GM11168 (cell line): ENCODE results near the gene HEATR5A.
"Not testable (repeated sequence)": the region's sequence is repeated elsewhere in the genome, so short reads cannot be mapped to it uniquely, and the experiment has no call there.

Source experiments
- in situ Hi-C: fragments of 300-500 bp; cut with MboI; formaldehyde crosslinking; loops from one replicate; pipeline ENCODE4 v1.12.0; 2022; ENCODE audit warnings: low sequenced_read_pairs; ENCODE audit not compliant: unreplicated experiment

HEATR5A gene

DNA sequence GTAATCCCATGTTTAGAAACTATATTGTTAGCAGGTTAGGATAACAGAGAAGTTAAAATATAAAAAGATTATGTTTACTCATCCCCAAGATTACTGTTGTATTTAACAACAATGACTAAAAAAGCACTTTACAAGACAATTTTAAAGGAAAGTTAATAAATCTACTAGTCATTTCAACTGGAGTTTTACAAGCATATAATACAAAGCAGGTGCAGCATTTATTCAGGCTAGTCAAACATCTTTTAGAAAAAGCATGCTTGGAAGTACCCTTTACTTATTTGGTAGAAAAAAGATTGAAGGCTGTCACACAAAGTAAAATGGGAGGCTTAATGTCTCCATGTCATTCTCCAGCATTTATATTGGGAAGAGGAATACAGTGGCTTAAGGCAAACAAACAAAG is 80.6 kb downstream of the HEATR5A start:
- in situ Hi-C loops: no loop called here

DNA sequence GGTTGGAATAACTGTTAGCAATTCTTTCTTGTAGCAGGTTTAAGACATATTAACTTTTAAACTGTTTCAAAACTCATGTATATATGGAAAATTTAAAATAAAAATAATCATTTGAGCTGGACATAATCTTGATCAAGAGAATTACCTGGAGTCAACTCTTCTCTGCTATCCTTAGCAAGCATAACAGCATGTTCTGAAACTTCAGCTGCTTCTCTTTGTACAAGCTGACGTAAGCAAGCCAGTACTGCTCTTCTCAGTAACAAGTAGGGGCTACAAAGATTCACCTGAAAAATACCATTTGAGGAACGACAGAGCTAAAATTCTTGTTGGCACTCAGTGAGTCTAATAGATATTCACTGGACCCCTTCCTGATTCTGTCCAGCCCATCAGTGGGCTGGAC is 83.0 kb downstream of the HEATR5A start:
- in situ Hi-C loops: no loop called here

DNA sequence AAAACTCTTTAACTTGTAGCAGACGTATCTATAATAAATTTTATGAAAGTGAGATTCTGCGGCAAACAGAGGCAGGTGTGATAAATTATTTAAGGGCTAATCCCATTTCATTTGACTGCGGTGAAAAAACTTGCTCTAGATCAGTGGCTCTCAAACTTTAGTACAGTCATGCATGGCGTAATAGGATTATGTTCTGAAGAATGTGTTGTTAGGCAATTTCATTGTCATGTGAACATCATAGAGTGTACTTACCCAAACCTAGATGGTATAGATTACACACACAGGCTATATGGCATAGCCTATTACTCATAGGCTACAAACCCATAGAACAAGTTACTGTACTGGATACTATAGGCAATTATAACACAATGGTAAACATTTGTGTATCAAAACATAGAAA is 83.7 kb downstream of the HEATR5A start:
- in situ Hi-C loops: no loop called here

DNA sequence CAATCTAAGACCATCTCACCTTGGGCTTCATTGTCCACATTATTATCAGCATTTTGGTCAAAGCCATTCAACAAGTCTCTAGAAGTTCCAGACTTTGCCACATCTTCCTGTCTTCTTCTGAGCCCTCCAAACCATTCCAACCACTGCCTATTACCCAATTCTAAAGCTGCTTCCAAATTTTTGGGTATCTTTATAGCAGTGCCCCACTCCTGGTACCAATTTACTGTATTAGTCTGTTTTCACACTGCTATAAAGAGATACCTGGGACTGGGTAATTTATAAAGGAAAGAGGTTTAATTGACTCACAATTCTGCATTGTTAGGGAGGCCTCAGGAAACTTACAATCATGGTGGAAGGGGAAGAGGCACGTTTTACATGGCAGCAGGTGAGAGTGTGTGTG is 89.0 kb downstream of the HEATR5A start:
- in situ Hi-C loops: not testable (repeated sequence)

DNA sequence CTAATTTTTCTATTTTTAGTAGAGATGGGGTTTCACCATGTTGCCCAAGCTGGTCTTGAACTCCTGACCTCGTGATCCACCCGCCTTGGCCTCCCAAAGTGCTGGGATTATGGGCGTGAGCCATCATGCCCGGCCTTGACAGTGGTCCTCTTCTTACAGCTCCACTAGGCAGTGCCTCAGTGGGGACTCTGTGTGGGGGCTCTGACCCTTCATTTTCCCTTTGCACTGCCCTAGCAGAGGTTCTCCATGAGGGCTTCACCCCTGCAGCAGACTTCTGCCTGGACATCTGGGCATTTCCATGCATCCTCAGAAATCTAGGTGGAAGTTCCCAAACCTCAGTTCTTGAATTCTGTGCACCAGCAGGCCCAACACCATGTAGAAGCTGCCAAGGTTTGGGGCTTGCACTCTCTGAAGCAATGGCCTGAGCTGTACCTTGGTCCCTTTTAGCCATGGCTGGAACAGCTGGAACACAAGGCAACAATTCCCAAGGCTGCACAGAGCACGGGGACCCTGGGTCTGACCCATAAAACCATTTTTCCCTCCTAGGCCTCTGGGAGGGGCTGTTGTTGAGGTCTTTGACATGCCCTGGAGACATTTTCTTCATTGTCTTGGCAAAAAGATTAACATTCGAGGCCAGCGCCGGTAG is 90.4 kb downstream of the HEATR5A start:
- in situ Hi-C loops: not testable (repeated sequence)

DNA sequence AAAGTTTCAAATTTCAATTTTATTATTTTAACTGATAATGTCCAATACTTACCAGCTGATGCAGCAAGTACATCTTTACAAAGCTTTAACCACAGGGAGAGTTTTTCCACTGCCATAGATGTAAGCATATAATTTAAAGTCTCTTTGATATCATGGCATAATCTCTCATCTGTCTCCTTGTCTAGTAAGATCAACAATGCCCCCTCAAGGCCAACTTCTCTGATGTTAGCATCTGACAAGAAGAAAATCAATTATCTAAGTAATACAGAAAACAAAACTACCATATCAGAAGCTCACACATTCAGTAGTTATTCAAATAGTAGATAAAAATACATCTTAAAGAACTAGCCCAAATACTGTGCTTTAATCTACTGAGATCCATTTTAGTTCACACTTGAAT is 94.2 kb downstream of the HEATR5A start:
- in situ Hi-C loops: no loop called here

DNA sequence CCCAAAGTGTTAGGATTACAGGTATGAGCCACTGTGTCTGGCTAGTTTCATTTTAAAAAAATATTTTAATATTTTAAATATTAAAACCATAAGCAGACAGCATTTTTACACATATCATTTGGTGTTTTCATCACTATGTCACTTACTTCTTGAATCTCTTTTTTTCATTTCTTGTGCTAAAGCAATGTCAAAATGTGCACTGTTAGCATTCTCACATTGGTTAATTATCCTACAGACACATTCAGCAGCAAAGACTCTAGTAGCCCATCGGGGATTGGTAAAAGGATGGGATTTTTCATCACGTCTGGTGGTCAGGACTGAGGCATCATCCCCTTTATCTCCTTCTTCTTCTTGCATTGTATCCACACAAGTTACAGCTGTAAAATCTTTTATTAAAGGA is 96.9 kb downstream of the HEATR5A start:
- in situ Hi-C loops: no loop called here

DNA sequence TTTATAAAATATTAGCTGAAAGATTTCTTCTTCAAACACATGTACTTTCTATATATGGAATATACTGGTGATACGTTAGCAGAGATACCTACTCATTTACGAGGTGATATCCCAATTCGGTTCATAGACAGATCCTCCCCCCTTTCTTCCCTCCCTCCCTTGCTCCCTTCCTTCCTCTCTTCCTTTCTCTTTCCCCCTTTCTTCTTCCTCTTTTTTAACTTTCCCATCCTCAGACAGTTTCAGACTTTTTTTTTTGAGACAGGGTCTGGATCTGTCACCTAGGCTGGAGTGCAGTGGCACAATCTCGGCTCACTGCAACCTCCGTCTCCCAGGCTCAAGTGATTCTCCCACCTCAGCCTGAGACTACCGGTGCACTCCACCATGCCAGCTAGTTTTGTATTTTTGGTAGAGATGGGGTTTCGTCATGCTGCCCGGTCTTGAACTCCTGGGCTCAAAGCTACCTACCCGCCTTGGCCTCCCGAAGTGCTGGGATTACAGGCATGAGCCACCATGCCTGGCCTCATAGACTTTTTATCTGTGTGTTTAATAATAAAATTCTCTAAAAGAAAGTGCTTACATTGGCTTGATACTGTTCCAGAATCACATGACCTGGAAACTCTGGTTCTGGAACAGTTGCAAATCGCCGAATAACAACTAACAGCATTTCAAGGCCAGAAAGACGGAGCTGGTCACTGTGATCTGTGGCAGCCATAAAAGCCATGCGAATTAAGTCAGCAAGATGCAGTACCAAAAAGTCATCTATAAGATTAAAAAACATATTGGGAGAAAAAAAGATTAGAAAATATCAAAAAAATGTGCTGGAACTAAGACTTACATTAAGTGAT is 99.2 kb downstream of the HEATR5A start:
- in situ Hi-C loops: no loop called here

DNA sequence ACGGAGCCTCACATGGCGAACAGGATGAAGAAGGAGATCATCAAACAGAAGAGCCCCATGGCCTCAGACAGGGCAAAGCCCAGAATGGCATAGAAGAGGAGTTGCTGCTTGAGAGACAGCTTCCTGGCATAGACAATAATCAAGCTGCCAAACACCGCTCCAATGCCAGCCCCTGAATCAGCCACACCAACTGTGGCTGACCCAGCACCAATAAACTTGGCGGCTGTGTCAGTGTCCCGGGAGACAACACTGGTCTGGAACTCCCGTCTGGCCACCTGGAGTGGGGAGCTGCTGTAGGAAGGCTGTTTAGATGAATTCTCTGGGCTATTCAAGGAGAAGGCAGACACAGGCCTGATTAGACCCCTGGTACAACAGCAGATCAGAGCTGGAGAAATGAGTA is 100.1 kb downstream of the HEATR5A start:
- in situ Hi-C loops: no loop called here

DNA sequence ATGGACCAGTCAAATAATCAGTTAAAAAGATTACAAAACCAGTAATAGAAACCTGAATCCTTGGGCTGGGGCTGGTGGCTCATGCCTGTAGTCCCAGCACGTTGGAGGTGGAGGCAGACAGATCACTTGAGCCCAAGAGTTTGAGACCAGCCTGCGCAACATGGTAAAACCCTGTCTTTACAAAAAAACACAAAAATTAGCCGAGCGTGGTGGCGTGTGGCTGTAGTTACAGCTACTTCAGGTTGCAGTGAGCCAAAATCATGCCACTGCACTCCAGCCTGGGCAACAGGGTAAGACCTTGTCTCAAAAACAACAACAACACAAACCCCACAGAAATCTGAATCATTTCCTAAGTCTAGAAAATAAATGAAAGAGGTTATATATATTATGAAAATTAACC is 100.6 kb downstream of the HEATR5A start:
- in situ Hi-C loops: no loop called here

DNA sequence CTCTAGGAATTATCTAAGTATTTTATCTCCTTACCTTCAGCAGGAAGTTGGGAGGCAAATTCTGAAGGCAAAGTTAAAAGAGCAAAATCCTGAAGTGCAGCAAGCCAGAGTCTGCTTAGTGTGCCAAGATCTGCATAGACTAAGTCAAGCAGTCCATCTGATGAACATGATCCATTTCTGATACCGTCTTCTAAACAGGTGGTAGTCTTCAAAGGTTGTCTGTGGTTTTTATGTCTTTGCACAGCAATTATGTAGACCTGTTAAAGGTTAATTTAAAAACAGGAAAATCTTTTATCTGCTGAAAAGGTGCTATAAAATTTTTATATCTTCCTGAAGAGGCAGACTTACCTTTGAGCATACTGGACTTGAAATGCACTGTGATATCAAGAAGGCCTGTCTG is 107.4 kb downstream of the HEATR5A start:
- in situ Hi-C loops: no loop called here

DNA sequence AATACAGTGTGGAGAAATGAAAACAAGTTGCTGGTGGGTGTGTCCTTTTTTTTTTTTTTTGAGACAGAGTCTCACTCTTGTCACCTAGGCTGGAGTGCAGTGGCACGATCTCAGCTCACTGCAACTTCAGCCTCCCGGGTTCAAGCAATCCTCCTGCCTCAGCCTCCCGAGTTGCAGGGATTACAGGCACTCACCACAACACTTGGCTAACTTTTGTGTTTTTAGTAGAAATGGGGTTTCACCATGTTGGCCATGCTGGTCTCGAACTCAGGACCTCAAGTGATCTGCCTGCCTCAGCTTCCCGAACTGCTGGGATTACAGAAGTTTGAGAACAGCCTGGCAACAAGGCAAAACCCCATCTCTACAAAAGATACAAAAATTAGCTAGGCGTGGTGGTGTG is 108.0 kb downstream of the HEATR5A start:
- in situ Hi-C loops: not testable (repeated sequence)

DNA sequence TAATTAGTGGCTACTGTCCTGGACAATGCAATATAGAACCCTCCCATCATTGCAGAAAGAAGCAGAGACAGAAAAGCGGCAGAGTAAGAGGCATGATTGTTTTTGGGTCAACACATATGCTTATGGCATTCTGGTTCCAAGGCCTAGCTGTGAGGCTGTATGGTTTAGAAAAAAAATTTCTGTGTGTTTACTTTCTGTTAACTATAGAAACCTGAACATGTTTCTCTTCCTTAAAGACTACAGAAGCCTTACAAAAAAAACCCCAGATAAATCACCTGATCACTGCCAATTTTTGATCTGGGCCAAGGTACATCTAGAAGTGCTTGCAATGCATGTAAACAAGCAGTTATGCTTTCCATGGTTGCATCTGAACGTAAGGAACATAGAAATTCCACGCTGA is 112.7 kb downstream of the HEATR5A start:
- in situ Hi-C loops: no loop called here

DNA sequence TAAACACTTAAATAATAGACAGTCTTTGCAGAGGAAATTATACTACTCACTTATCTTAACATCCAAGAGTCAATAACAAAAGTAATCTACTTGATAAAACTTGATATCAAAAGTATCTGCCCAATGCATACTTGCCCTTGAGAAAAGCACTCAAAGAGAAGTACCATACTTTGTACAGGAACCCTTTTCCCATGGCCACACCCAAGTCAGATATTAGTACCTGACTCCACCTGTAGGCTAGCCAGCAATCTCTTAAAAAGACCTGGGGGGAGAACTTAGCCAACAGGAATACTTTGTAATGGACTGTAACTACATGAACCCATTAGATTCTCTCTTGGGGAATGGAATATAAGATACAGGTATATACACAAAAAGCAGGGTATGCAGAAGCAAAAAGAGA is 113.2 kb downstream of the HEATR5A start:
- in situ Hi-C loops: no loop called here

DNA sequence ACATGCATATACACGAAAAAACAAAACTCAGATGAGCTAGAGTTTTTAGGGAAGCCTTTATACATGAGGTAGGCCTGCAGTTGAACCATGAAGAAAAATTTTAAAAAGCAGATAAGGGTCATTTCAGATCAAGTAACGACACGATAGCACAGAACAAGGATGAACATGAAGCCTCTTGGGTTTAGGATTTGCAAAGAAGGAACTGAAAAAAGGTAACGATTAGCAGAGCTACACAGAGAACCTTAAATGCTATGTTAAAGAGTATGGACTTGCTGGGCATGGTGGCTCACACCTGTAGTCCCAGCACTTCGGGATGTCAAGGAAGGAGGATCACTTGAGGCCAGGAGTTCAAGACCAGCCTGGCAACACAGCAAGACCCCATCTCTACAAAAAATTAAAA is 116.7 kb downstream of the HEATR5A start:
- in situ Hi-C loops: no loop called here

DNA sequence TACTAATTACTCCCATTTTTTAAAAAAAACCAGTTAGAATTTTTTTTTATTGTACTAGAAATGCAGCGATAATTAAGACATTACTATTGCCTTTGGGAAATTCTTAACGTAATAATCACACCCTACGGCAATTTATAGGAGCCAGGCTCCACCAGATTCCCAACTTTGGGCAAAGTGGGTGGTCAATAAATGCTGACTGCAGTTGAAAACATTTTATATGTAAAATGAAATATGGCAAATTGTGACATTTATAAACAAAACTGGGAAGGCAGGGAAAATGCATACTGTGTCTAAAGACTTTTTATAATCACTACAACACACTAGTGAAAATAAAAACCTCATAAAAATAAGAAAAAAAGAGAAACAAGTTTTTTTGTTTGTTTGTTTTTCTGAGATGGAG is 119.5 kb downstream of the HEATR5A start:
- in situ Hi-C loops: no loop called here

DNA sequence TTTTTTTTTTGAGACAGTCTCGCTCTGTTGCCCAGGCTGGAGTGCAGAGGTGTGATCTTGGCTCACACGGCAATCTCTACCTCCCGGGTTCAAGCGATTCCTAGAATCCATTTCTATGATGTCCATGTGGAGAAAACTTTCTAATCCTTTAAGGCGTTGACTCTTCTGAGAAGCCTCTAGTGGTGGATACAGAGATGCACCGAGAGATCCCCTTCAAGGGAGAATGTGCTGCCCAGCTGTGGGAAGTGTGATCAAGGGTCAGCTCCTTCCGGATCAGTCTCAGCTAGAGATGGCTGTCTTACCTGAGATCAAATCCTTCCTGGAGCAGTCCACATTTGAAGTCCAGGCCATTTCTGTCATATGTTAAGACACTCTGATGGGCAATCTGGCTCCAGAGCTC is 120.1 kb downstream of the HEATR5A start:
- in situ Hi-C loops: no loop called here

DNA sequence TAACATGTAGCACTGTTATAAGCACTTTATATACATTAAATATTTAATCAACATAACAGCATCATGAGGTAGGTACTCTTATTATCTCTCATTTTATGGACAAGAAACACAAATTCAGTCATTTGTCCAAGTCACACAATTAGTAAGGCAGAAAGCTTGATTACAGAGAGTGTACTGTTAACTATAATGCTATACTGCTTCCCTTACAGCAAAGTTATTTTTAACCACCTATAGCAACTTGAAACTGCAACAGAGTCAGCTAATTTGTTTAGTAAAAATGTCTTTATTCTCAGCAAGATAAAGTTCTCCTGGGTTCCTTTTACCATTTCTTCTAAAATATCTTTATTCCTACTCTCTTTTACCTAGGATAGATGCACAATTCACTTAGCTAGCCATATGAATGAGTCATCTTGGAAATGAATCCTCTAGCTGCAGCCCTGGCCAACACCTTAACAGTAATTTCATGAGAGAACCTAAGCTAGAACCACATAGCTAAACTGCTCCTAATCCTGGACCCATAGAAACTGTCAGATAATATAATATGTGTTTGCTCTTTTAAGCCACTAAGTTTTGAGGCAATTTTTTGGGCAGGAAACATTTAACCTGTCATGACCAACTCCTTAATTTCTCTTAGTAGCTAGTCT is 122.5 kb downstream of the HEATR5A start:
- in situ Hi-C loops: no loop called here

DNA sequence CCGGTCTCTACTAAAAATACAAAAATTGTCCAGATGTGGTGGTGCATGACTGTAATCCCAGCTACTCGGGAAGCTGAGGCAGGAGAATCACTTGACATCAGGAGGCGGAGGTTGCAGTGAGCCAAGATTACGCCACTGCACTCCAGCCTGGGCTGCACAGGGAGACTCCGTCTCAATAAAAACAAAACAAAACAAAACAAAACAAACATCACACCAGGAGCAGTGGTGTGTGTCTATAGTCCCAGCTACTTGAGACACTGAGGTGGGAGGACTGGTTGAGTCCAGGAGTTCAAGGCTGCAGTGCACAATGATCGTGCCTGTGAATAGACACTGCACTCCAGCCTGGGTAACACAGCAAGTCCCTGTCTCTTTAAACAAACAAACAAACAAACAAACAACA is 123.2 kb downstream of the HEATR5A start:
- in situ Hi-C loops: no loop called here

DNA sequence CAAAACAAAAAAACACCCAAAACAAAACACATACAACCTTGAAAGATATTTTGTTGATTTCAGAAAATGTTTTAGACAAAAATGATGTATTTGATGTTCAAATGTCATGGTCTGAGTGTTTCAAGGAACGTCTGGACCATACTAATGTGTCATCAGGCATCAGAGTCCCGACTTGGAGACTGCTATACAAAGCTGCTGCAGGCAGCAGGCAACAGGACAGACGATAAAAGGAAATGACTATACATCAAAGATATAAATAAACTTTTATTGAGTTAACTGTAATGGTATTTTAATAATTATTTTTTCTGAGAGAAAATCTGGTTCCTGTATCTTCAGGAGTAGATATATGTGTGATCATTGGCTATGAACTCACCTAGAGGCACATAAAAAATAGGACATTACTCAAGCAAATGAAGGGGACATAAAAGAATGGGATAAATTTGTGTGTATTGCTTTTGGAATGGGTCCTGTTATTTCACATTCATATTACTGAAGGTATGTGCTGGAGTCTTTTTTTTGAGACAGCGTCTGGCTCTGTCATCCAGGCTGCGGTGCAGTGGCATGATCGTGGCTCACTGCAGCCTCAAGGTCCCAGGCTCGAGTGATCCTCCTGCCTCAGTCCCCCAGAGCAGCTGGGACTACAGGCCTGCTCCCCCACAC is 125.5 kb downstream of the HEATR5A start:
- in situ Hi-C loops: no loop called here
